CD4-positive, alpha-beta T cell treated with Interleukin-12 subunit alpha and Interleukin-12 subunit beta, for 1 hour (primary cell): ENCODE measurements around the gene SUN1.

Experiments used
- DNase-seq: peaks from one replicate; pipeline ENCODE4 v3.0.0-alpha.2; 2020

SUN1 gene

GRCh38 chr7:894927-895450 is 62.7 kb downstream of the SUN1 start:
- no peak for DNase-seq

- no peak for DNase-seq
These were observed 63.3 kb downstream of the SUN1 start for GRCh38 chr7:895451-896052.

GRCh38 chr7:896346-897075 is 64.2 kb downstream of the SUN1 start:
- DNase-seq, result no peak

GRCh38 chr7:897086-897485 is 64.8 kb downstream of the SUN1 start:
- DNase-seq, result no peak

GRCh38 chr7:897771-898376 is 65.6 kb downstream of the SUN1 start:
- DNase-seq, result no peak

DNA sequence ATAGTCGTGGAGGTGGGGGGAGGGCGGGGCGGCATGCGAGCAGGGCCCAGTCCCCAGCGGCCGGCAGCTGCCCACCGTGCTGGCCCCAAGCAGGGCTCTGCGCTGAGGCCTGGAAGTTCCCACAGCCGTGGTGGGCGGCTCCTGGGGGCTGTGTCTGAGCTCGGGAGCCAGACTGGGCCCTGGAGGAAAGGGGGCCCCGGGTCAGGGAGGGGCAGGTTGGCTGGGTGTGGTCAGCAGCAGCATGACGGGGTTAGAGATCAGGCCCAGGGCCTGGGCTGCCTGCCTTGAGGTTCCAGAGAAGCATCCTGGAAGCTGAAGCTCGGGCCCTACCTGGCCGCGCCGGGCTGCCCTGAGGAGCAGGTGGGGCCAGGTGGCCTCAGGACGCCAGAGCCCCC is 66.2 kb downstream of the SUN1 start:
- DNase-seq, result no peak

DNA sequence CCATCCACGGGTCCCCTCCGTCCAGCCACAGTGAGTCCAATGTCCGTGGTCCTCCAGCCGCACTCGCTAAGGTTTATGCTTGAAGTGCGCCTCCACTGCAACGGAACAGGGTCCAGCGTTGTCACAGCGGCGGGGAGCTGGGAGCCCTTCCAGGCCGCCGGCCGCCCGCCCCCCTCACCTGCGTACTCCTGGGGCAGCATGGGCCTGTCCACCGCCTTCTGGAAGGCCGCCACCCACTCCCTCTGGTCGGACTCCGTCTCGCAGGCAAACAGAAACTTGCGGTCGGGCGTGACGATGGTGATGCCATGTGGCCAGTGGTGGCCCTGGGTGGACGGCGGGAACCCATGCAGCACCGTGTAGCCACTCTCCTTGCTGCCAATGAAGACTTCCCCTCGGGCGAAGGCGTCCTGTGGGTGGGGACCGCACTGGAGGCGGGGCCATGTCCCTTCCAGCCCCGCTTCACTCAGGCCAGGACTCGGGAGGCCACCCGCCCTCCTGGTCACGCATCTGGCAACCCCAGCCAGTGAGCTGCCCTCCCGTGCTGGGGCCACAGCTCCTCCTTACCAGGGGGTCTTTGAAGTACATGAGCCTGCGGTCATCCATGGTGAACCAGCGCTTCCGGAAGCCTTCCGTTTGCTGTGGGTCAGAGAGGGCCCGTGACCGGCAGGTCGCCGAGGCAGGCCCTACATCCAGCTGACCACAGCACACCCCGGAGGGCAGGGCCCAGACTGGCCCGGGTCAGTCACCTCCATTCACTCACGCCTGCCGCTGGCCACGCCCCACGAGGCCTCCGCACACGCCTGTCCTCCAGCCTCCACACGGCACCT is 66.8 kb downstream of the SUN1 start:
- DNase-seq, result no peak

DNA sequence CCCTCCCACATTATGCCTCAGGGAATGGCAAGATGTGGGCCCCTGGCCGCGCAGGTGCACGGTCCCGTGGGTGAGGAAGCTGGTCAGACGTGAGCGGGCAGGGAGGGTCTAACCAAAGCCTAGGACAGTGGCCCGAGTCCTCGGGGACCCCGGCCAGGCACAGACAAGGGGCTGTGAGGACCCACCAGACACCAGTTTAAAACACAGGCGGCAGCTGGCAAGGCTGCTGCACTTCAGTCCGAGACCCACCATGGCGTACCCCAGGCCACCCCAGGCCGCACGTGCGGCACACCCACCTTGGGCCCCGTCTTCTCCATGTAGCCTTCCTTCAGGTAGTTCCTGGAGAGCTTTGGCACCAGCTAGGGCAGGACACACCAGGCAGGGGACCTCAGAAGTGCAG is 67.5 kb downstream of the SUN1 start:
- DNase-seq, result no peak

DNA sequence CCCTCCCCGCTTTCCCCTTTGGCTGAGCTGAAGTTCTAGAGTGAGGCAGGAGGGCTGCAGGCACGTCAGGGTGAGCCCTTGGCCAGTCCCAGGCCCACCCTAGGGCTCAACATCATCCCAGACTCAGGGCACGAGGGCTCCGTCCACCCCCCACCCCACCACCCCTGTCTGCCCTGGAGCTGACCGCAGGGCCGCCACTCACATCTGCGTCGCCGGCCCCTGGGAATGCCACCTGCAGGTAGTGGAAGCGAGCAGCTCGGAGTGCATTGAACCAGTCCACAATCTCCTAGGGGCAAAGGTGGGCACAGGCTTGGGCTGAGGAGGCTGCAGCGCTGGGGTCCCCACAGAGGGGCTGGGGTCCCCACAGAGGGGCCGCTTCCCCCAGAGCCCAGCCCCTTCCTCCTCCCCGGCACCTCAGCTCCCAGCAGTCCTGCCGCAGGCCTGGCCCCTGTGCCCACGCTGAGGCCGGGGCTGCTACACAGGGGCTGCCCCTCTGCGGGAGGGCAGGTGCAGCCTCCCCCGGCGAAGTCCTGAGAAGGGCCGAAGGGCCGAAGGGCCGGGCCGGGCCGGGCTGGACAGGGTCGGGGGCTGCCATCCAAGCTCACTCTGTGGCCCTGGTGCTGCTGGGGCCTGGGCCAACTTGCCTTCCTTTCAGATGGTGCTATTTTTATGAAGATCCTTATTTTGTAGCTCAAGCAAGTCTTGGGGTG is 68.2 kb downstream of the SUN1 start:
- no peak for DNase-seq

DNA sequence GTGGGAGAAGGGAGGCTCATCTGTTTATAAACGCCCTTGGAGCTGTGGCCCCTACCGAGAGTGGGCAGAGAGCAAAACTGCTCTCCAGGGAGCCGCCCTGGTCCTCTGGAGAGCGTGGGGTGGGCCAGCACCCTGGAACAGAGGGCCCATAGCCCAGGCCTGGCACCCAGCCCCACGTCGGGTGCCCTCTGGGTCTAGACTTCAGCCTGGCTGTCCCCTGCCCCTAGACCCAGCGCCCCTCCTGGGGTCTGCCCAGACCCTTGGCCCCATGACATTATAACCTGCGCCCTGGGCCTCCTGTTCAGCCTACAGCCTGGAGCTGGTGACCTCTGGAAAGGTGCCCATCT is 68.7 kb downstream of the SUN1 start:
- no peak for DNase-seq

GRCh38 chr7:901388-902154 is 69.3 kb downstream of the SUN1 start:
- DNase-seq, result peak; percentile 55

DNA sequence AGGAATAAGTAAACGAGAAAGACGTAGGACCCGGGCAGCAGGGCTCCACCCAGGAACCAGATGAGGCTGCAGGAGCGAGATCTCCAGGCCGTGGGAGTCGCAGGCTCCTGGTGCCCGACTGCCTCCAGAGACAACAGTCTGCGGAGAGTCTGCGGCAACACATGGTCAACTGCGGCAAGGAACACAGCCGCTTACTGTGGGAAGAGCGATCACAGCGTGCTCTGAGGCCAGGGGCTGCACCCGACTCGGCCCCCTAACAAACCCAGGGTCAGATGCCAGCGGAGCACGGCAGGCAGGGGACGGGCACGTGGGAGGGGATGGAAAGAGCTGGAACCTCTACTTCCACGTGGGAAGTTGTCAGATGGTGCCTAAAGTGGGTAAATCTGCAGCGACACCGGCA is 70.7 kb downstream of the SUN1 start:
- DNase-seq, result no peak

- no peak for DNase-seq
These were observed 71.9 kb downstream of the SUN1 start for GRCh38 chr7:903921-904755.

DNA sequence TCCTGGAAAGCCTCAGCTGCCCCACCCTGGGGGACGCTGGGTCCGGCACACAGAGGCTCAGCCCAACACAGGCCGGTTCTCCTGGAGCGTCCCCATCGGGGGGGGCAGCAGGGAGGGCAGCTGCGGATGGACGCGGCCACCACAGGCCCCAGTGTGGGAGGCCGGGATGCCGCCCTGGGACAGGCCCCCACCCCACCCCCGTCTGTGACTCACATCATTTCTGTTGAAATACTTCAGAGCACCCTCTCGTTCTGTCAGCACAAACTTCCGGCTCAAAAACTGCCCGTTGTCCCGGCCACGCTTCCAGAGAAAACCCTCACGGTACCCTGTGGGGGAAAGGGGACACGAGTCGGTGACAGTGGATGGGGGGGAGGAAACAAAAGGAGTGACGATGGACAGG is 72.6 kb downstream of the SUN1 start:
- DNase-seq, result no peak

- DNase-seq, result no peak
These were observed 74.5 kb downstream of the SUN1 start for GRCh38 chr7:906776-907157.

DNA sequence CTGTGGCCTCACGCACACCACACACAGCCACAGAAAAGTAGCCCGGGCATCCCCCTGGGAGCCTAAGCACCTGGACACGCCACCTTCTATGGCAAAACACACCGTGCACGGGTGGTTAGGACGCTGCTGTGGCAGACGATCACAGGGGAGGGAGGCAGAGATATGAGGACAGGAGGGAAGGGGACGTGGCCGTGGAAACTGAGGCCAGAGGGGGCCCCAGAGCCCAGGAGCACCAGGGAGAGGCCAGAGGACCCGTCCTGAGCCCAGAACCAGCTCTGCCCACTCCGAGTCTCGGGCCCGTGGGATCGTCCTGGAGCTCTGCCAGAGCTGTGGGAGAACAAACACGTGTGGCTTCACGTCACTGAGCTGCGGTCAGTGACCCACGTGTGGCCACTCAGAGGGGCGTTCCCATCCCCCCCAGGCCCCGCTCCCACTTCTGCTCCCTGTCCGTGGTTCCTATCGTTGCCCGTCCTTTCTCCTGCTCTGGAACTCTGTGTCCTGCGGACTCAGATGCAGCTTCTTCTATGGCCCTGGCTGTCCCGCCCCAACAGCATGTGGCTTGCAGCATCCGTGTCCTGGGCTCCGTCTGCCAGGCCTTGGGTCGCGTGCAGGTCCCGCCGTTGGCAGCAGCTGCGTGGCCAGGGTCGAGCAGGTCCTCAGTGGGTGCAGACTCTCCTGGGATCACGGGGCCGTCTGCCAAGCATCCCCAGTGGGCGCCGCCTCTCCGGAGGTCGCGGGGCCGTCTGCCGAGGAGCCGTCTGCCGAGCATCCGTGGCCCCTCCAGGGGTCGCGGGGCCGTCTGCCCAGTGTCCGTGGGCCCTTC is 75.1 kb downstream of the SUN1 start:
- no peak for DNase-seq

DNA sequence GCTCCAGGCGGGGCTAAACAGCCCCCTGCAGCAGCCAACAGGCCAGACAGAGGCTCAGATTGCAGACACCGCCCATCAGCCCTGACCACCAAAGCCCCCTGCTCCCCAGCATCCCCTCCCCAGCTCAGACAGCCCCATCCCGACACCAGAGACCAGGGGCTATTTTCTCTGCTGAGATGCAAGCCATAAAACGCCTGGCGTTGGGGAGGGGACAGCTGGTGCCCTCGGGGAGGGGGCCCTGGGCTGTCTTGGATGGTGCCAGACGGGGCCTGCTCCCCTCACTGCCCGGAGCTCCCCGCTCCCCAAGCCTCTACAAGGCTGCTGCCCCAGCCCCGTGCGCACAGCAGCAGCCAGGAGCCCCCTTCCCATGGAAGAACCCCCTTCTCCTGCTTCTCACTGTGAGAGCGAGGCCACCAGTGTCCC is 75.9 kb downstream of the SUN1 start:
- no peak for DNase-seq

DNA sequence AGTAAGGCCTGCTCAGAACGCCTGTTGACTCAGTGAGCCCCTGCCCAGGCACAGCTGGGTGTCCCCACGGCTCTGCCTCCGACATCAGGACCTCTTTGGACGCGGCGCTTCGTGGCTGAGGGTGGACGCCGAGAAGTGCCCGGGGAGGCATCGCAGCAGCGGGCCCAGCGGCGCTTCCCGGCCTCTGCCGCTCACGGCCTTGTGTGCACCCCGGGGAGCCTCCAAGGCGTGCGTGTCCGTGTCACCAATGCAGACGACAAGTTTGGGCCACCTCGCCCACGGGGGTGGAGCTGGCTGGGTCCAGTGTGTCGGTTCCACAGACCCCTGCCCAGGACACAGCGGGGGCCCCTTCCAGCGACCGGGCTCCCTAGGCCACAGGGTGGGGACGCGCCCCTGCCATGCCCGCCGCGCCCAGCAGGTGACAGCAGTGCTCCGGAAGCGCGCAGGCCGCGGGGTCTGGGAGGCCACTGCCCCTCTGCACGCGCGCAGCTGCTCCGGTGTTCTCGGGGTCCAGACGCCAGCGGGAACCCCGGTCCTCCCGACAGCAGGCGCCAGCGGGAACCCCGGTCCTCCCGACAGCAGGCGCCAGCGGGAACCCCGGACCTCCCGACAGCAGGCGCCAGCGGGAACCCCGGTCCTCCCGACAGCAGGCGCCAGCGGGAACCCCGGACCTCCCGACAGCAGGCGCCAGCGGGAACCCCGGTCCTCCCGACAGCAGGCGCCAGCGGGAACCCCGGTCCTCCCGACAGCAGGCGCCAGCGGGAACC is 76.5 kb downstream of the SUN1 start:
- DNase-seq, result peak; percentile 73
